OCI-LY1 (cell line): ENCODE data around the gene CCDC73.

ENCODE experiments used
- EZH2 ChIP-seq: fragments of 200-600 bp; sonication (generic), shearing (Covaris generic); IDR thresholded peaks from 2 replicates; pipeline ENCODE4 v1.8.0; 2017; ENCODE audit warnings: borderline replicate concordance, mixed run types, mild to moderate bottlenecking, antibody characterized with exemption, low read length, moderate library complexity, mixed read lengths
- TF ChIP-seq, protein P1 (sequence below): fragments of 200-600 bp; sonication (generic), shearing (Covaris generic); IDR thresholded peaks from 2 replicates; pipeline ENCODE4 v1.5.1; 2017; ENCODE audit warnings: mild to moderate bottlenecking, antibody characterized with exemption, low read length, moderate library complexity, mixed read lengths

DNA sequence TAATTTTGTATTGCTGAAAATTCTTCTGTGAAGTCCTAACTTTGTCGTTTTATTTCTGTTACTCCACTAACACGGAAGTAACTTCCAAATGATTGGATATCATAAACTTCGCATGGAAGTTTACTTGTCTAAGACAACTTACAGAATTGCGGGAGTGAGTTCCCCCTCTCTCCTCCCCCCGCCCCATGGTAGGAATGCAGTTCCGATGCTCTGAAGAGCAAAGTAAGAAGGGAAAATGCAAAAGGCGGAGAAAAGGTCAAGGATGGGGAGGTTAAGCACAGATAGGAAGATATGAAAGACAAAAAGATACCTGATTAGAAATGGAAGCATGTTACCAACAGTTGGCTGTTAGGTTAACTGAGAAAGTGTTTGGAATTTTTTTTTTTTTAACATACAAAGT, 209.5 kb downstream of the CCDC73 start:
- TF ChIP-seq, protein P1, sequence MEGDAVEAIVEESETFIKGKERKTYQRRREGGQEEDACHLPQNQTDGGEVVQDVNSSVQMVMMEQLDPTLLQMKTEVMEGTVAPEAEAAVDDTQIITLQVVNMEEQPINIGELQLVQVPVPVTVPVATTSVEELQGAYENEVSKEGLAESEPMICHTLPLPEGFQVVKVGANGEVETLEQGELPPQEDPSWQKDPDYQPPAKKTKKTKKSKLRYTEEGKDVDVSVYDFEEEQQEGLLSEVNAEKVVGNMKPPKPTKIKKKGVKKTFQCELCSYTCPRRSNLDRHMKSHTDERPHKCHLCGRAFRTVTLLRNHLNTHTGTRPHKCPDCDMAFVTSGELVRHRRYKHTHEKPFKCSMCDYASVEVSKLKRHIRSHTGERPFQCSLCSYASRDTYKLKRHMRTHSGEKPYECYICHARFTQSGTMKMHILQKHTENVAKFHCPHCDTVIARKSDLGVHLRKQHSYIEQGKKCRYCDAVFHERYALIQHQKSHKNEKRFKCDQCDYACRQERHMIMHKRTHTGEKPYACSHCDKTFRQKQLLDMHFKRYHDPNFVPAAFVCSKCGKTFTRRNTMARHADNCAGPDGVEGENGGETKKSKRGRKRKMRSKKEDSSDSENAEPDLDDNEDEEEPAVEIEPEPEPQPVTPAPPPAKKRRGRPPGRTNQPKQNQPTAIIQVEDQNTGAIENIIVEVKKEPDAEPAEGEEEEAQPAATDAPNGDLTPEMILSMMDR = no peak
- TF ChIP-seq EZH2 = no peak
